ENCODE measurements around the gene CARTPT.

CARTPT gene

GRCh38 chr5:71747182-71747581 lies 28.1 kb downstream of the CARTPT start:
- TF ChIP-seq MYC (IDR thresholded peaks at IDR 0.05; ENCODE audit: low read depth, low read length), result no peak
- TF ChIP-seq POLR2A (IDR thresholded peaks at IDR 0.05; ENCODE audit: extremely low read depth, insufficient read length), result no peak
- TF ChIP-seq, protein P1, sequence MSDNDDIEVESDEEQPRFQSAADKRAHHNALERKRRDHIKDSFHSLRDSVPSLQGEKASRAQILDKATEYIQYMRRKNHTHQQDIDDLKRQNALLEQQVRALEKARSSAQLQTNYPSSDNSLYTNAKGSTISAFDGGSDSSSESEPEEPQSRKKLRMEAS (IDR thresholded peaks at IDR 0.05; ENCODE audit: low read depth, low read length), result no peak
- TF ChIP-seq CTCF (IDR thresholded peaks at IDR 0.05; ENCODE audit: low read depth, low read length), result no peak
- no peak for DNase-seq (ENCODE audit: low read depth)
- no peak overlapping the region for H3K4me3 ChIP-seq (ENCODE audit: low read depth, low read length)

GRCh38 chr5:71748360-71748759 lies 29.3 kb downstream of the CARTPT start:
- TF ChIP-seq MYC (IDR thresholded peaks at IDR 0.05; ENCODE audit: low read depth, low read length) (no peak), POLR2A (IDR thresholded peaks at IDR 0.05; ENCODE audit: extremely low read depth, insufficient read length) (no peak), CTCF (IDR thresholded peaks at IDR 0.05; ENCODE audit: low read depth, low read length) (no peak)
- TF ChIP-seq, protein P1 (IDR thresholded peaks at IDR 0.05; ENCODE audit: low read depth, low read length), result no peak
- no peak overlapping the region for H3K4me3 ChIP-seq (ENCODE audit: low read depth, low read length)
- DNase-seq (ENCODE audit: low read depth), result no peak

DNA sequence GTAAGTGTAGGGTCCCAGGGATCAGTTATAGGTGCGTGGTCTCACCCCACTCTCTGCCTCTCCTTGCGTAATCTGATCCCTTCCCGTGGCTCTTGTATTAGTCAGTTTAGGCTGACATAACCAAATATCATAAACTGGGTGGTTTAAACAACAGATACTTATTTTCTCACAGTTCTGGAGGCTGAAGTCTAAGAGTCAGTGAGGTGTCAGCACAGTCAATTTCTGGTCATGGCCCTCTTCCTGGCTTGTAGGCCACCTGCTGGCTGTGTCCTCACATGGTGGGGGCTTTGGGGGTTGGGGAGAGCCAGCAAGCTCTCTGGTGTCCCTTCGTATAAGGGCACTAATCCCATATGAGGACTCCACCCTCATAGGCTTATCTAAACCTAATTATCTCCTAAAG lies 32.3 kb downstream of the CARTPT start:
- no peak for DNase-seq (ENCODE audit: low read depth)
- no peak for TF ChIP-seq CTCF (IDR thresholded peaks at IDR 0.05; ENCODE audit: low read depth, low read length)
- no peak for TF ChIP-seq MYC (IDR thresholded peaks at IDR 0.05; ENCODE audit: low read depth, low read length)
- no peak for TF ChIP-seq POLR2A (IDR thresholded peaks at IDR 0.05; ENCODE audit: extremely low read depth, insufficient read length)
- TF ChIP-seq, protein P1 (IDR thresholded peaks at IDR 0.05; ENCODE audit: low read depth, low read length), result no peak
- H3K4me3 ChIP-seq (ENCODE audit: low read depth, low read length), result no peak overlapping the region

DNA sequence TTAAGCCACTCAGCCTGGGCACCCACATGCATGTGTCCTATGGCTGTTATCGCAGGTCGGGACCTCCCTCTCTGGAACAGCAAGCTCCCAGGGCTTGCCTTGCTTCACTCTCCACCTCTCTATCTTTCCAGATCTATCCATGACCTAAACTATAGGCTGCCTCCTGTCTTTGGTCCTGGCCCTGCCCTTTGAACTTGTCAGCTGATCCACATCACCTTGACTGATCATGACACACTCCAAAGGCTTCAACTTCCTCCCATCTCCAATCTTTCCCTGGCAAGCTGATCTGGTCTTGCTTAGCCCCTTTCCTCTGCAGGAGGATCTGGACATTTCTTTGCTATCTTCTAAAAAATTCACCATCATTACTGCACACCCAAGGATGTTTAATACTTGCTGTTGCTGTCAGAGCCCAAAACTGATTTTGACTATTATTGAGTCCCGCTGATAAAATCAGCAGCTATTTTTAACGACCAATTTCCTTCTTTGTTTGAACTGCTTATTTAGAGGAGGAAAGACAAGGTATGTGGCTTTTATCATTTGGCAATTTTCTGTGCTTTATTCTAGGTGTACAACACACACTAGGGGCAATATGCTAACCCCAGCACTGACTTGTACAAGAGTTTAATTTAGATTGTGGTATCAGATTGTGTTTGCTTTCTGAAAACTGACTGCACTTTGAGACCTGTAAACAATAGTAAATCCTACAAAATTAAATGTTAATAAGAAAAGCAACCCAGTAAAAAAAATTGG lies 33.5 kb downstream of the CARTPT start:
- TF ChIP-seq POLR2A (IDR thresholded peaks at IDR 0.05; ENCODE audit: extremely low read depth, insufficient read length), result no peak
- TF ChIP-seq, protein P1 (IDR thresholded peaks at IDR 0.05; ENCODE audit: low read depth, low read length), result no peak
- no peak for TF ChIP-seq CTCF (IDR thresholded peaks at IDR 0.05; ENCODE audit: low read depth, low read length)
- no peak for DNase-seq (ENCODE audit: low read depth)
- H3K4me3 ChIP-seq (ENCODE audit: low read depth, low read length), result no peak overlapping the region

GRCh38 chr5:71757590-71758543 lies 38.8 kb downstream of the CARTPT start:
- DNase-seq (ENCODE audit: low read depth), result peak; percentile 63
- TF ChIP-seq, protein P1 (IDR thresholded peaks at IDR 0.05; ENCODE audit: low read depth, low read length), result no peak
- TF ChIP-seq POLR2A (IDR thresholded peaks at IDR 0.05; ENCODE audit: extremely low read depth, insufficient read length) (no peak), CTCF (IDR thresholded peaks at IDR 0.05; ENCODE audit: low read depth, low read length) (peak; percentile 62)
- no peak overlapping the region for H3K4me3 ChIP-seq (ENCODE audit: low read depth, low read length)
